ENCODE measurements around the gene HES1.

HES1 gene

GRCh38 chr3:194185221-194185620 is 49.3 kb downstream of the HES1 start:
- no peak for TF ChIP-seq CTCF (IDR thresholded peaks at IDR 0.05; ENCODE audit: insufficient read depth, low read length, missing control alignments)
- no peak for DNase-seq (ENCODE audit: low read depth, low spot score)
- ChIA-PET POLR2A (no interaction called here), CTCF (no interaction called here)
- H3K4me3 ChIP-seq (ENCODE audit: low read depth, low read length), result no peak overlapping the region

GRCh38 chr3:194187233-194187944 is 51.4 kb downstream of the HES1 start:
- CTCF ChIA-PET, result no interaction called here

More at GRCh38 chr3:194187233-194187944, 51.4 kb downstream of the HES1 start:
- TF ChIP-seq CTCF (IDR thresholded peaks at IDR 0.05; ENCODE audit: insufficient read depth, low read length, missing control alignments), result no peak
- POLR2A ChIA-PET, result no interaction called here
- no peak overlapping the region for H3K4me3 ChIP-seq (ENCODE audit: low read depth, low read length)
- no peak for DNase-seq (ENCODE audit: low read depth, low spot score)

All from AG04449 (cell line).